SU-DHL-6 (cell line): ENCODE data around the gene CARD10.

Source experiments
- H2AFZ ChIP-seq: fragments of 200-600 bp; sonication (generic); 2 replicates; pipeline ENCODE4 v1.6.1; 2014; ENCODE audit warnings: low read depth, mild to moderate bottlenecking, moderate library complexity, mixed read lengths, antibody characterized with exemption, low read length; ENCODE audit not compliant: severe bottlenecking
- H3F3A ChIP-seq: fragments of 200-600 bp; shearing (Covaris generic); 2 replicates; pipeline ENCODE4 v1.6.0; 2016; ENCODE audit warnings: antibody characterized with exemption, mild to moderate bottlenecking; ENCODE audit not compliant: insufficient read depth
- H3K27ac ChIP-seq: fragments of 200-600 bp; sonication (generic); 2 replicates; pipeline ENCODE4 v1.5.1; 2016; ENCODE audit warnings: low read depth, mild to moderate bottlenecking, low read length, moderate library complexity, mixed read lengths
- H3K27me3 ChIP-seq: fragments of 200-600 bp; sonication (generic), shearing (Covaris generic); 2 replicates; pipeline ENCODE4 v1.6.0; 2014; ENCODE audit warnings: mild to moderate bottlenecking, low read length
- H3K36me3 ChIP-seq: fragments of 200-600 bp; sonication (generic); 2 replicates; pipeline ENCODE4 v1.6.1; 2014; ENCODE audit warnings: mild to moderate bottlenecking, low read length, mixed read lengths
- H3K4me2 ChIP-seq: fragments of 300-600, 200-600 bp; shearing (Covaris generic), sonication (generic); 2 replicates; pipeline ENCODE4 v1.6.0; 2014; ENCODE audit warnings: low read length, low read depth, mild to moderate bottlenecking; ENCODE audit not compliant: poor library complexity, severe bottlenecking
- H3K4me3 ChIP-seq: fragments of 200-600 bp; sonication (generic); 2 replicates; pipeline ENCODE4 v1.5.1; 2014; ENCODE audit warnings: antibody characterized with exemption, low read length, mild to moderate bottlenecking, mixed read lengths; ENCODE audit not compliant: insufficient read depth, poor library complexity, severe bottlenecking
- H3K79me2 ChIP-seq: fragments of 200-600 bp; sonication (generic); 2 replicates; pipeline ENCODE4 v1.6.1; 2014; ENCODE audit warnings: mild to moderate bottlenecking, low read length, moderate library complexity; ENCODE audit not compliant: insufficient read depth
- H3K9ac ChIP-seq: fragments of 200-600 bp; sonication (generic); 2 replicates; pipeline ENCODE4 v1.7.0; 2014; ENCODE audit warnings: mild to moderate bottlenecking, low read length
- H3K9me2 ChIP-seq: fragments of 200-600 bp; sonication (generic); replicated peaks from 2 replicates; pipeline ENCODE4 v1.6.1; 2014; ENCODE audit warnings: low read length; ENCODE audit not compliant: insufficient read depth
- H3K9me3 ChIP-seq: fragments of 200-600 bp; sonication (generic); 2 replicates; pipeline ENCODE4 v1.6.1; 2014; ENCODE audit warnings: low read length, mixed read lengths; ENCODE audit not compliant: insufficient read depth
- H4K20me1 ChIP-seq: fragments of 200-600 bp; sonication (generic); 2 replicates; pipeline ENCODE4 v1.6.1; 2014; ENCODE audit warnings: low read depth, mild to moderate bottlenecking, antibody characterized with exemption, low read length, moderate library complexity, mixed read lengths
- EZH2phosphoT487 ChIP-seq: fragments of 200-600 bp; sonication (generic), shearing (Covaris generic); conservative IDR thresholded peaks from 2 replicates; pipeline ENCODE4 v1.6.1; 2018; ENCODE audit warnings: mild to moderate bottlenecking, antibody characterized with exemption, low read length, moderate library complexity, mixed read lengths
- TF ChIP-seq, protein P1 (sequence below): fragments of 200-600 bp; sonication (generic); IDR thresholded peaks from one replicate; pipeline ENCODE4 v1.5.1; 2017; ENCODE audit warnings: antibody characterized with exemption, mild to moderate bottlenecking, low read length, moderate library complexity; ENCODE audit not compliant: insufficient read depth, poor library complexity, severe bottlenecking

The CARD10 gene

GRCh38 chr22:37480387-37481346 lies 38.5 kb downstream of the CARD10 start:
- no peak overlapping the region for H3K9ac ChIP-seq

DNA sequence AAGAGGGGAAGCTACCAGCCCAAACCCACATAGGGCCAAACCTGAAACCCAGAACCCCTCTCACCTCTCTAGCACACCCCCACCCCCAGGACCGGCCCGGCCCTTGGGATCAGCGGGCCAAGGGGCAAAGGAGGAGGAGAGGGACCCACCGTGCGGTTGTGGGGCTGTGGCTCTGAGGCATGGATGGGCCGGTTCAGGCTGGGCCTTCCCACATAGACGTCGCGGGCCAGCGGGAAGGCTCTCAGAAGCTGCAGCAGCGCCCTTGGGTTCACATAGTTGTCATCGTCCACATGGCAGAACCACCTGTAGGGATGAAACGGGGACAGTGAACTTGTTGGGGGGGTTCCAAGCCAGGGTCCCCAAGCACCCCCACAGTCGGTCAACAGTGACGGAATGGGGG lies 40.0 kb downstream of the CARD10 start:
- Histone ChIP-seq H3K9ac (no peak overlapping the region), H3K27ac (no peak overlapping the region), H2AFZ (no peak overlapping the region), H3K79me2 (peaks cover 37% of the 10 kb centered on the region), H3K9me2 (no peaks in the 10 kb centered on the region), H3K9me3 (no peaks in the 10 kb centered on the region), H3K36me3 (no peaks in the 10 kb centered on the region), H4K20me1 (no peaks in the 10 kb centered on the region), H3F3A (0 out of 2 replicates have a peak, but pooled peaks cover 8% of the 10 kb centered on the region), H3K27me3 (no peaks in the 10 kb centered on the region), H3K4me3 (no peak overlapping the region), H3K4me2 (no peak overlapping the region)
- TF ChIP-seq, protein P1, sequence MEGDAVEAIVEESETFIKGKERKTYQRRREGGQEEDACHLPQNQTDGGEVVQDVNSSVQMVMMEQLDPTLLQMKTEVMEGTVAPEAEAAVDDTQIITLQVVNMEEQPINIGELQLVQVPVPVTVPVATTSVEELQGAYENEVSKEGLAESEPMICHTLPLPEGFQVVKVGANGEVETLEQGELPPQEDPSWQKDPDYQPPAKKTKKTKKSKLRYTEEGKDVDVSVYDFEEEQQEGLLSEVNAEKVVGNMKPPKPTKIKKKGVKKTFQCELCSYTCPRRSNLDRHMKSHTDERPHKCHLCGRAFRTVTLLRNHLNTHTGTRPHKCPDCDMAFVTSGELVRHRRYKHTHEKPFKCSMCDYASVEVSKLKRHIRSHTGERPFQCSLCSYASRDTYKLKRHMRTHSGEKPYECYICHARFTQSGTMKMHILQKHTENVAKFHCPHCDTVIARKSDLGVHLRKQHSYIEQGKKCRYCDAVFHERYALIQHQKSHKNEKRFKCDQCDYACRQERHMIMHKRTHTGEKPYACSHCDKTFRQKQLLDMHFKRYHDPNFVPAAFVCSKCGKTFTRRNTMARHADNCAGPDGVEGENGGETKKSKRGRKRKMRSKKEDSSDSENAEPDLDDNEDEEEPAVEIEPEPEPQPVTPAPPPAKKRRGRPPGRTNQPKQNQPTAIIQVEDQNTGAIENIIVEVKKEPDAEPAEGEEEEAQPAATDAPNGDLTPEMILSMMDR, result no peak
- TF ChIP-seq EZH2phosphoT487, result no peak

More at GRCh38 chr22:37480387-37481346, 38.5 kb downstream of the CARD10 start:
- 0 out of 2 replicates have a peak, but pooled peaks cover 8% of the 10 kb centered on the region for H3F3A ChIP-seq
- H3K4me2 ChIP-seq, result no peak overlapping the region
- H3K9me3 ChIP-seq, result no peaks in the 10 kb centered on the region
- no peak overlapping the region for H2AFZ ChIP-seq
- H3K36me3 ChIP-seq, result no peaks in the 10 kb centered on the region
- peaks cover 51% of the 10 kb centered on the region for H3K79me2 ChIP-seq
- no peak overlapping the region for H3K4me3 ChIP-seq
- H3K27me3 ChIP-seq, result no peaks in the 10 kb centered on the region
- H3K27ac ChIP-seq, result no peak overlapping the region
- H4K20me1 ChIP-seq, result no peaks in the 10 kb centered on the region
- no peaks in the 10 kb centered on the region for H3K9me2 ChIP-seq
- TF ChIP-seq, protein P1, result no peak
- TF ChIP-seq EZH2phosphoT487, result no peak

DNA sequence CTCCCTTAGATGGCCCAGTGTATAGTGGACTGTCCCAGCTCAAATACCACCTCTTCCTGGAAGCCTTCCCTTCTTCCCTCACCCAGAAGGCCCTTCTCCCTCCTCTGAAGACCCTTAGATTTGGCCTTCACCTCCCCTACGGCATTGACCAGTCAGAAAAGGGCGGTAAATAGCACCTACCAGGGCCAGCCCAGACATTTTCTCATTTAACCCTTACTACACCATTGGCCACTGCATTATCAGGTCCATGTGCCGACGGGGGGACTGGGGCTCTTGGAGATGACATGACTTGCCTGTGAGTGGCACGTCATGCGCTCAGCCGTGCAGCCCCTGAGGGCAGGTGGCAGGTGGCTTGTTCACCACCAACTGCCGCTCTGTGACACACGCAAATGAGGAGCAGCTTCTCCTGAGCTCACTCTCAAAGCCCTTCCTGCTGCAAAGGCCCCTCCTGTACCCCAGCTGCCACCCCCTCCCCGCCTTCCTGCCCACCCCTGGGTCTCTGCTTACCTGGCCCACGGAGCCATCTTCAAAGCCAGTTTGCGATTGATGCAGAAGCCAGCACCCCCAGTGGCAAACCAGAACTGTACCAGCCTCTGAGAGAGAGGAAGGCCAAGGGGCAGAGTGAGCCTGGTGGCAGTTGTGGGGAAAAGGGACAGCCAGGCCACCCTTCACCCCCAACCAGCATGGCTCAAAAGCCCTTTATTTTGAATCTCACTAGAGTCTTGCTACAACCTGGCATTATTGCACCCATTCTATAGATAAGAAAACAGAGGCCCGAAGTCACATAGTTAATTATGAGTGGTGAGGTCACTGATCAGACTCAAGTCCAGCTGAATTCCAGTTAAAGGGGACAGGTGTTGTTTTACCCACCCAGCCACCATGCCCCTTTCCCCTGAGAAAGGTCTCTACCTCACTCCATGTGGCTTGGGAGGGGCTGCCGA lies 42.6 kb downstream of the CARD10 start:
- Histone ChIP-seq H3K9me2 (no peaks in the 10 kb centered on the region), H3K9me3 (no peaks in the 10 kb centered on the region), H3F3A (0 out of 2 replicates have a peak, but pooled peaks cover 5% of the 10 kb centered on the region), H2AFZ (no peak overlapping the region), H3K79me2 (peaks cover 11% of the 10 kb centered on the region), H4K20me1 (no peaks in the 10 kb centered on the region), H3K27me3 (no peaks in the 10 kb centered on the region), H3K4me3 (no peak overlapping the region), H3K27ac (peak overlapping the region; percentile 94), H3K4me2 (peak overlapping the region; percentile 51), H3K9ac (peak overlapping the region; percentile 50), H3K36me3 (no peaks in the 10 kb centered on the region)
- TF ChIP-seq, protein P1, result peak; percentile 10
- TF ChIP-seq EZH2phosphoT487, result no peak
